HG03095 (cell line): ENCODE data around the gene BLZF1.
"Not testable (repeated sequence)": the region's sequence is repeated elsewhere in the genome, so short reads cannot be mapped to it uniquely, and the experiment has no call there.

Experiments used
- ATAC-seq: cut with Tn5 transposase; IDR thresholded peaks from one replicate; pipeline ENCODE4 v1.9.1; 2021; ENCODE audit warnings: moderate library complexity; ENCODE audit not compliant: unreplicated experiment

The BLZF1 gene

DNA sequence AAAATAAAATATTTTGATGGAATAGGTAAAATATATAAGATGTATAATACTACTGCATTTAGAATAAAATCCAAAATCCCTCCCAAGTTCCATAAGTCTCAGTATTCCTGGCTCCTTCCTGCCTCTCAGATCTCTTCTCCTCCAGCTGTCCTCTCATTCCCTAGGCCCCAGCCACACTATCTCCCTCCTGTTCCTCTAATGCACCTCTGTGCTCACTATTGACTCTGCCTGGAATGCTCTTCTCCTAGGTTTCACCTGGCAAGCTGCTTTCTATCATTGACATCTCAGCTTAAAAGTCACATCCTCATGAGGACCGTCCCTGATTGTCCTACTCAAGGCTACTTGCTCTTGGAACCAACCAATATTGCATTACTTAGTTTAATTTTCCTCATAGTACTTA is 7.6 kb upstream of the BLZF1 start:
- ATAC-seq: no peak

DNA sequence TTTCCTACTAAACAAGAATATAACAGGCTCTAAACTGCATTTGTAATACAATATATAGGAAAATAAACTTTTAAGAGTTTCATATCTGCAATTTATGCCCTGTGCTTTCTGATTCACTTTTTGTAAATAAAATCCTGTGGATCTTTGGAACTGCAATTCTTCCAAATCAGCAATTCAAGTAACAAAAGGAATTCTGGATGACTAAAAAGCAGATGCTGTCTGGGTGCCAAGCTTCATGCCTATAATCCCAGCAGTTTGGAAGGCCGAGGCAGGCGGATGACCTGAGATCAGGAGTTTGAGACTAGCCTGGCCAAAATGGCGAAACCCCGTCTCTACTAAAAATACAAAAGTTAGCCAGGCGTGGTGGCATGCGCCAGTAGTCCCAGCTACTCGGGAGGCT is 6.7 kb upstream of the BLZF1 start:
- no peak for ATAC-seq

DNA sequence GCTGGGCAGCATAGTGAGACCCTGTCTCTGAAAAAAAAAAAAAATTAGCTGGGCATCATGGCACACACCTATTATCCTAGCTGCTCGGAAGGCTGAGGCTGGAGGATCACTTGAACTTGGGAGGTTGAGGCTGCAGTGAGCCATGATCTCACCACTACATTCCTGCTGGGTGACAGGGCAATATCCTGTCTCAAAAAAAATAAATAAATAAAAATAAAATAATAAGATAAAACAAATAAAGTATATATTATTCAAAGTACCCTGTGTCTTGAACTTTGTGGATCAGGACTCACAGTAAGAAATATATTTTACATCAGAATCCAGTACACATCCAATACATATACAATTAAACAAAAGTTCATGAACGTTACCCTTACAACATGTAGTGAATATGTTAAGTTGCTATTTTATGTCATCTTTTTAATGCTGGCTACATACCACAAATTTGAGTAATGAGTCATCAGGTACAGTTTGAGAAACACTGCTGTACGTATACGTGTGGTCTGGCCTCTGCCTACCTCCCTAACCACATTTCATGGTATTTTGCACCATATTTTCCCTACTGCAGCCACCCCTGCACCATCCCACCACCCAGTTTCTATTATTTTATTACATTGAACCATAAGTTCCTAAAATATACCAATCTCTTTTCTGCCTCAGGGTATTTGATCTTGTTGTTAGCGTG is 4.8 kb upstream of the BLZF1 start:
- ATAC-seq: no peak

DNA sequence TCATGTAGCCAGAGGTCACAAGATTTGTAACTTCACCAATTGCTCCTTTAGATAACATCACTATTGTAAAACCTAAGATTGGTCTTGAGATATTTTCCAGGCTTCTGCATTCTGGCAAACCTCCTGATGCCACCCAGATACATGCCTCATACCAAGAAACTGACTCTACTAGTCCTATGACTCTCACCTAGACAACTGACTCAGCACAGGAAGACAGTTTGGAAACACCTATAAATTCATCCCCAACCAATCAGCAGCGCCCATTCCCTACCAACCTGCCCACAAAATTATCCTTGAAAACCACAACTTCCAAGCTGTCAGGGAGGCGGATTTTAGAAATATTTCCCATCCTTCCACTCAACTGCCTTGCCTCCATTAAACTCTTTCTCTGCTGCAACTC is 3.0 kb upstream of the BLZF1 start:
- no peak for ATAC-seq

DNA sequence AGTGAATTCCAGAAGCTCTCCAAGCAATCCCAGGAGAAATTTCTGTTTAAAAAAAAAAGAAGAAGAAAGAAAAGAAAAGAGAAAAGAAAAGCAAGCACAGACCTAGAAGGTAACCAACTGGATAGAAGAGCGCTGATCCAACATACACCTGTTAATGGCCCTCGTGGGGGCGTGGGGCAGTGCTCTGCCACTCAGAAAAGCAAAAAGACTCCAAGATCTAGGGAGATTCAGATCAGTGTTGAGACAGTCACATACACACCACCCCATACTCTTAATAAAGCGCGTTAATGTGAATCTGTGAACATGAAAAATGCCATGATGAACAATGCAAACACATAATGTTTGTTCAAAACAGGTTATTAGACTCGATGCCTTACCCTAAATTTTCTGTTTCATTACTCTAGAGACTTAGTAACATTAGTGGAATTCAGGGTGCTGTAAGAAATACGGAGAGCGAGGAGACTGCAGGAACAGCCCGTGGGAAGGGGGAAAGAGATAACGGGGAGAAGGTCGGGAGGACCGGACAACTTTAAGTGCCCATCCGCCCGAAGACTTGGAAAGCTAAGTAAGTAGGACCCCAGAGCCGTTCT is 804 bp upstream of the BLZF1 start:
- no peak for ATAC-seq

DNA sequence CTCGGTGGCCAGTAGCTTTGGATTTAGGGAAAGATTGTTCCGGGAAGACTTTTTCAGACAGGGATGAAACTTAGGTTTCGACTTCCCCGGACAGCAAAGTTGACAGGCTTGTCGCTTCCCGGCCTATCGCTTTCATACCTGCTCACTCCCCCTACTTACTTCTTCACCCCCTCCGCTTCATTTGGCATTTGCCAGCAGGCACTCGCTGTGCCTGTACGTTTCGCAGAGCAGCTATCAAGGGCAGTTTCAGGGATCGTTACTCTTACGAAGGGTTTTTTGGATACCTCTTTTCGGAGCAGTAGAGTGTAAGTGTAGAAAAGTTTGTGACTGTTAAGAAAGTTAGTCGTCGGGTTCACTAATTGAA is 393 bp downstream of the BLZF1 start:
- ATAC-seq: no peak

DNA sequence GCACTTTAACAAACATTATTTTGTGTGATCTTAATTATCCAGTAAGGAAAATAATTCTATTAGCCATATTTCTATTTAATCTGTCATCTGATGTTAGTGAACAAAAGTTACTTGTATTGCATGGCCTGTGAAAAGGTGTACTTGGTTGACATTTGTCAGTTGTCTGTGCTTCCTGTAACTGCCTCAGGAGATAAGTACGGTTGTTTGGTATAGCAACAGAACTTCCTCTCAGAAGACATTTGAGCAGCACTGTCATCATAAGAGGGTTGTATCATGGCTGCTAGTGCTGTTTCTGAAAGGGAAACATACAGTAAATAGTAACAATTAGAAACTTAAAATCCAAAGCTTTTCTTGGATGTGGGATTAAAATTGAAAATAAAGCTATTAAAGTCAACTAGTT is 3.4 kb downstream of the BLZF1 start:
- no peak for ATAC-seq

DNA sequence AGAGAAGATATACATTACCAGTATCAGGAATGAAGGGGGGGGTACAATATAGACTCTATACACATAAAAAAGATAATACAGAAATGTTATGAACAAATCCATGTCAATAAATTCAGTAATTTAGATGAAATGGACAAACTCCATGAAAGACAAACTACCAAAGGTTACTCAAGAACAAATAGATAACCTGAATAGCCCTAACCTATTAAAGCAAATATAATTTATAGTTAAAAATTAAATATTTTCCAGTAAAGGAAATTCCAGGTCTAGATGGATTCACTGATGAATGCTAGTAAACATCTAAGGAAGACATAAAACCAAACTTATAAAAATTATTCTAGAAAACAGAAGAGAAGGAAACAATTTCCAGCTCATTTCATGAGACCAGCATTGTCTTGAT is 13.2 kb downstream of the BLZF1 start:
- ATAC-seq: no peak

DNA sequence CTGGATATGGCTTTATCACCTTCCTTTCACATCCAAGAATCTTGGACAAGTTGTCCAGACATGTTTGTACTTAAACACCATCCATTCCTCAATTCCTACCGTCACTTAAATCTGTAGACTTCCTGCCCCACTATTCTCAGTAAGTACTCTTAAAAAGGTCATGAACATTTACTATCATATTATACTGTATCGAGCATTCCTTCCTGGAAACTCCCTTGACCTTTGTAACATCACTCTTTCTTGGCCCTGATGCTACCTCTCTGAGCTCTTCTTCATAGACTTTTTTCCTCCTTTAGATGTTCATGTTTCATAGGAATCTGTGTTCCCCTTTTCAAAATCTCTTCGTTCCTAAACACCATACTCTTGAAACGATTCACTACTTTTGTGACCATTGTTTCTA is 15.5 kb downstream of the BLZF1 start:
- no peak for ATAC-seq

DNA sequence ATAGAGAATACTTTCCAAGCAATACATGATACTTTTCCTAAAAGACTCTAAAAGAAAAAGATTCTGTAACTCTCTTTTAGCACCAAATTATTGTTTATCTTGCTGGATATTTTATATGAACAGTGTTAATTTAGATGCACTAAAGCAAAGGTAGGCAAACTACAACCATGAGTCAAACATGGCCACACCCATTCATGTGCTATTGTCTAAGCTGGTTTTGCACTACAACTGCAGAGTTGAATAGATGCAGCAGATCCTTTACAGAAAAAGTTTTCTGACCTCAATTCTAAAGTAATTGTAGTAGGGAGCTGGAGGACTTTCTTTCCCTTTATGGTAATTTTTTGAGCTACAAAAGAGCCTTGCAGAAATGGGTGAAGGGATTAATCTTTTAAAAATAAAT is 19.4 kb downstream of the BLZF1 start:
- ATAC-seq: no peak

DNA sequence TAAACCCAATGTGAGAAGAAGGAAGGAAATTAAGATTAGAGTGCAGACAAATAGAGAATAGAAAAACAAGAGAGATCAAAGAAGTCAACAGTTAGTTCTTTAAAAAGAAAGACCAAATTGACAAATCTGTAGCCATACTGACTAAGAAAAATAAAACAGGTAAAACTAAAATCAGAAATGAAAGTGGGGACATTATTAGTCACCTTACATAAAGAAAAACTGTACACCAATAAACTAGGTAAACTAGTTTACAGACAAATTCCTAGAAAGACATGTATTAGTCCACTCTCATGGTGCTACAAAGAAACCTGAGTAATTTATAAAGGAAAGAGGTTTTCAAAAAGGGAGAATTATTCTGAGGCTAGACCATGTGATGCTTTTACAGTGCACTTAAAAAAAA is 22.3 kb downstream of the BLZF1 start:
- peak; percentile 83 for ATAC-seq

DNA sequence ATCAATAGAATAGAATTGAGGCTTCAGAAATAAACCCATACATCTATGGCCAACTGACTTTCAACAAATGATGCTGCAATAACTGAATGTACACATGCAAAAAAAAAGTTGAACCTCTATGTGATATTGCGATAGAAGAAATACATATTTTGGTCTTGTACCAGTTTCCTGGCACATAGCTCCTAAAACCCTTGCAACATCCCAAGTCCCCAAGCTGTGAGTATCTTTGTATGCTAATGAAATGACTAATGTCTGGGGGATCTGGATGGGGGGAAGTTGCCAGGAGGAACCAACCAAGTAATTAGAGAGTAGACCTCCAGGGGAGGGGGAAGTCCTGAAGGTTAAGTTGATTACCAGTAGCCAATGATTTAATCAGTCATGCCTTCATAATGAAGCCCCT is 24.4 kb downstream of the BLZF1 start:
- no peak for ATAC-seq

DNA sequence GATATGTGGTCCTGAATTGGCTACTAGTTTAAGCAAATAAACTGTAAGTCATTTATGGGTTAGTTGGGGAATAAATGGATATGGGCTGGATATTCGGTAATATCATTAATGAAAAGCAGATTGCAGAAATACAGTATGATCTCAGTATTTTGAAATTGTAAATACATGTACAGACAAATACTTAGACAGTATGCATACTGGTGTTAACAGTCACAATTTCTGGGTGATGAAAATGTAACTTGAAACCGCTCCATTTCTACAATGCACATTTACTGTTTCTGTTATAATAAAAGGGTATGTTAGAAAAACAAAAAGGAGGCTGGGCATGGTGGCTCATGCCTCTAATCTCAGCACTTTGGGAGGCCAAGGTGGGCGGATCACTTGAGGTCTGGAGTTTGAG is 28.0 kb downstream of the BLZF1 start:
- no peak for ATAC-seq

DNA sequence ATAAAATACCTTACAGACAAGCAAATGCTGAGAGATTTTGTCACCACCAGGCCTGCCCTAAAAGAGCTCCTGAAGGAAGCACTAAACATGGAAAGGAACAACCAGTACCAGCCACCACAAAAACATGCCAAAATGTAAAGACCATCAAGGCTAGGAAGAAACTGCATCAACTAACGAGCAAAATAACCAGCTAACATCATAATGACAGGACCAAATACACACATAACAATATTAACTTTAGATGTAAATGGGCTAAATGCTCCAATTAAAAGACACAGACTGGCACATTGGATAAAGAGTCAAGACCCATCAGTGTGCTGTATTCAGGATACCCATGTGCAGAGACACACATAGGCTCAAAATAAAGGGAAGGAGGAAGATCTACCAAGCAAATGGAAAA is 34.6 kb downstream of the BLZF1 start:
- not testable (repeated sequence) for ATAC-seq

DNA sequence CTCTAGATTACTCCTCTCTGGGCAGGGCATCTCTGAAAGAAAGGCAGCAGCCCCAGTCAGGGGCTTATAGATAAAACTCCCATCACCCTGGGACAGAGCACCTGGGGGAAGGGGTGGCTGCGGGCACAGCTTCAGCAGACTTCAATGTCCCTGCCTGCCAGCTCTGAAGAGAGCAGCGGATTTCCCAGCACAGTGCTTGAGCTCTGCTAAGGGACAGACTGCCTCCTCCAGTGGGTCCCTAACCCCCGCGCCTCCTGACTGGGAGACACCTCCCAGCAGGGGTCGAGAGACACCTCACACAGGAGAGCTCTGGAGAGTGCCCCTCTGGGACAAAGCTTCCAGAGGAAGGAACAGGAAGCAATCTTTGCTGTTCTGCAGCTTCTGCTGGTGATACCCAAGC is 40.3 kb downstream of the BLZF1 start:
- ATAC-seq: not testable (repeated sequence)

DNA sequence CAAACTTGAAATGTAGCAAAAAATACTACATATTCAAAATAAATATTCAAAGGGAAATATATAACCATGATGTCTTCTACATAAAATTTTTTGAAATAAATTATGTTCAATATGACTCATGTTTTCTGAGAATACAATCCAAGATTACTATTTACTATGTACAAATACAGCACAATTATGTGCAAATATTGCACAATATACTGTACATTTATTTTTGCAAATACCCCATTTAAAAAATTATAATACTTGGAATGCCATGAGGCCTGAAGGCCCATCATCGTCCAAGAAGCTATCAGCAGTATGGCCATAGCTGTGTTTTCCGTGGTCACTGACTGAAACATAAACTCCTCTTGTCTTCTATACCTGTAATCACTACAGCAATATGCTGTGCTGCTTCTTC is 47.0 kb downstream of the BLZF1 start:
- ATAC-seq: no peak

DNA sequence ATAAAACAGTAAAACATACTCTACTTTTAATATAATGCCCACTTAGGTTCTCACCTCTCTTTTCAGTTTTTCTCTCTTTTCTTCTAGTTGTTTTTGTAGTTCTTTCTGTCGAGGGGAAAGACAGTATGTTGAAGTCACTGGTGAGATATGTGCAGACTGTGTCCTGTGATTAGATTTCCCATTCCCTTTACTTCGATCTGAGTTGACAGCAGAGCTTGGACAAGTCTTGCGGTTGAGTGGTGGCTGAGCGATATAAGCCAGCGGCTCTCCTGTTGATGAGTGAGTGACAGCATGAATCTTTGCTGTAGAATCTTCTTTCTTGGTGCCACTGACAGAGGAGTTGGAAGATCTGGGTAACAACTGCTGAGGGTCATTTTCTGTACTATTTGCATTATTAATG is 53.3 kb downstream of the BLZF1 start:
- ATAC-seq: no peak

DNA sequence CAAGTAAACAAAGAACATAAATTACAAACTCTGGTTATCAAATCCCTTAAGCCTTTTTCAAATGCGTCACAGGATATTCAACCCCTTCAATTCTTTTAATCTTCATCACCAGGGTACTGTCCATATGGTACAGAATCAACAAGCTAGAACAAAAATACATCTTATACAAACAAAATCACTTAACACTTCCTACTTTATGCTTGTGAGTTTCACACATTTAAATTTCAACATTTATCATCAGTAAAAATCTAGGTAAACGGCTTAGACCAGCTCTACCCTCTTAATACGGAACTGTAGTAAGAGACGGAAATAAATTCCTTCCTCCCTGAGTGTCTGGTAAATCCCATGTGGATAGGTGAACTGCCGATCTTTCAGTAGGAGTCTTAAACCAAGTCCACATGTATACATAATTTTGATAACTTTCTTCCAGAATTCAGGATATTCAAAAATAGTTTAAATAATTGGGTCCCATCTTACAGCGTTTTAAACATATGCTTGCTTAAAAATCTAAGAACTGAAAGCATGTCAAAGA is 58.2 kb downstream of the BLZF1 start:
- ATAC-seq: no peak

DNA sequence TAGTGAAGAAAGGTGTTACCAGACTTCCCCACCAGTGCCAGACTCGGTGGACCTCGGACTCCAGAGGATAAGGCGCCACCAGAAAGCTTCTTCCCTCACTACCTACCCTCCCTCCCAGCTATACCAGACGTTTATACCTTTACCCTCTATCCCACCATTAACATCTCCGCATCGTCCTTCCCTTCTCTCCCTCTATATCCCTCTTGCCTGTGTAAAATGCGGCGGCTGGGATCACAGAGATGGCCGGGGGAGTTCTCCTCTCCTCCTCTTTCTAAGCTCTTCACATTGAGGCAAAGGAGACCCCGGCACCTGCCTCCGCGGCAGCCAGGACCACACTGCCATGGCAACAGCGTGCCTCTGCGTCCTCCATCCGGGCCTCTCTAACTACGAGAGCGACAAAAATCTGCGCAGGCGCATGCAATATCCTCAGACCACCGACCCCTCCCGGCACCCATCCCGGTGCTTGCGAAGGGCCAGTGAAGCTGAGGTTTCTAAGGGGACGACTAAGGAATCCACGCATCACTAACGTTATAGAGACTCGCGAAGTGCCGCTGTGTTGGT is 59.2 kb downstream of the BLZF1 start, which contains the start of gene CCDC181:
TSS of gene CCDC181 (minus strand) at position 394 of the 561 bp plus-strand sequence. CDS start 2,547 bp downstream, outside the sequence.
- no peak for ATAC-seq
